Heart right ventricle (tissue), 16 donors: ENCODE measurements around the gene CEACAM20. TPM values are rescaled to one million over a fixed set of nuclear protein-coding genes. Genes with fewer than 3 reads are reported as not detected.
"Not testable (repeated sequence)": the region's sequence is repeated elsewhere in the genome, so short reads cannot be mapped to it uniquely, and the experiment has no call there.

Source experiments
- ATAC-seq, 8 donors: fragments of 200-7000 bp; cut with Tn5 transposase; one replicate each; pipeline ENCODE4 v1.9.1; 2020; ENCODE audit warnings: mild to moderate bottlenecking in 8 of 8, moderate library complexity in 8 of 8, moderate number of reproducible peaks in 1 of 8
- DNase-seq, 2 donors: peaks; one replicate each; pipeline ENCODE4 v3.0.0-alpha.2; 2020
- H3K27ac ChIP-seq, 10 donors: fragments of 200-600 bp; sonication (generic) in 2 of 10; one replicate each; pipeline versions ENCODE4 v1.5.0 to v1.8.0; 2020 to 2022; ENCODE audit warnings: mild to moderate bottlenecking in 3 of 10
- H3K27me3 ChIP-seq, 7 donors: fragments of 200-600 bp; one replicate each; pipeline ENCODE4 v1.8.0; 2021 to 2022; ENCODE audit warnings: mild to moderate bottlenecking in 2 of 7
- H3K36me3 ChIP-seq, 9 donors: fragments of 200-600 bp; sonication (generic) in 1 of 9; one replicate each; pipeline versions ENCODE4 v1.5.0 to v1.8.0; 2020 to 2022; ENCODE audit warnings: mild to moderate bottlenecking in 2 of 9
- H3K4me1 ChIP-seq, 9 donors: fragments of 200-600 bp; sonication (generic) in 1 of 9; one replicate each; pipeline versions ENCODE4 v1.5.0 to v1.8.0; 2020 to 2022; ENCODE audit warnings: mild to moderate bottlenecking in 4 of 9
- H3K4me3 ChIP-seq, 10 donors: fragments of 200-600 bp; sonication (generic) in 2 of 10; one replicate each; pipeline versions ENCODE4 v1.5.0 to v1.8.0; 2020 to 2022; ENCODE audit warnings: mild to moderate bottlenecking in 7 of 10, moderate library complexity in 2 of 10
- H3K9me3 ChIP-seq, 11 donors: fragments of 200-600 bp in 10 of 11; sonication (generic) in 2 of 11; one replicate each; pipeline versions ENCODE4 v1.5.0 to v1.8.0; 2013 to 2022; ENCODE audit warnings: mild to moderate bottlenecking in 2 of 11, control low read depth in 1 of 11, moderate library complexity in 1 of 11
- CTCF ChIP-seq, 9 donors: fragments of 200-600 bp; sonication (generic) in 2 of 9; IDR thresholded peaks; one replicate each; pipeline versions ENCODE4 v1.5.0 to v1.8.0; 2021 to 2022; ENCODE audit warnings: antibody characterized with exemption in 9 of 9, mild to moderate bottlenecking in 5 of 9, moderate library complexity in 1 of 9
- WGBS, 2 donors: extraction: QIAGEN DNeasy Blood & Tissue Kit; methylation state at CpG; one replicate each; pipeline ENCODE4 v1.1.7; 2013; ENCODE audit warnings: inconsistent platforms in 1 of 2; 5-methylcytosine and 5-hydroxymethylcytosine counted together
- intact Hi-C, 10 donors: fragments of 100-400 bp; cut with DNase I; formaldehyde crosslinking; loops; one replicate each; pipeline versions ENCODE4 v1.11.1 to v1.14.2; 2022
- polyA plus RNA-seq, 2 donors: library from polyadenylated mRNA; stranded (reverse); fragments of 200-250 nt; gene quantifications; one replicate each; pipeline ENCODE4 v1.2.3, GENCODE V29; 2013
- total RNA-seq, 10 donors: library from RNA; stranded (reverse); fragmentation: NEBNext Ultra II Directional in 3 of 10; extraction: Animal tissue kit (Norgen Biotek cat#: 25700) in 3 of 10; gene quantifications; one replicate each; pipeline versions ENCODE4 v1.2.1 to v1.2.4, GENCODE V29; 2021 to 2023
- donor health status: Arrhythmogenic right ventricular cardiomyopathy.
- donor health status: ischemic (EF 13 %, LVEDD 7.1; RV severe dilation, severe dysfunction).
- donor health status: healthy with polysubstance abuse.
- donor health status: DM: no; HTN: yes; CAD: no.
- donor health status: DM: no; HTN: no; CAD: no.
- donor health status: ischemic (EF 25% LVEDD 6.9; RV normal size, moderate dysfunction).
- donor health status: ischemic (EF 25% LVEDD 5.7; RV mildly dilated, moderate dysfunction).
- donor health status: healthy.
- donor health status: DM: yes; HTN: yes; CAD: no.
- donor health status: Ischemic cardiomyopathy.
- donor health status: ischemic (EF 35%, LVEDD 5.7; RV mildly dilated, moderate dysfunction).
- donor health status: nonischemic (EF 11% LVEDD 7.7; RV severe dilation, severe dysfunction).
- donor health status: DM: yes; HTN: yes; CAD: no.
- donor health status: PGD.
- donor health status: ischemic (EF 29% LVEDD 5.4; RV normal size, mild dysfunction).
- donor health status: nonischemic (EF 23%, LVEDD 6.1; RV moderate dilation, normal function).

Gene CEACAM20
- total and polyA plus RNA-seq, 12 donors = not detected

GRCh38 chr19:44566984-44567383 lies 37.5 kb upstream of the CEACAM20 start:
- no peak for DNase-seq
- Histone ChIP-seq H3K27ac (no peak overlapping the region), H3K27me3 (peaks cover 0 to 29% (median 0%) of the 10 kb centered on the region in 7 donors), H3K36me3 (no peaks in the 10 kb centered on the region), H3K9me3 (no peaks in the 10 kb centered on the region), H3K4me1 (peaks cover 0 to 6% (median 0%) of the 10 kb centered on the region in 9 donors), H3K4me3 (no peak overlapping the region)
- no peak for TF ChIP-seq CTCF (IDR thresholded peaks at IDR 0.05)
- no peak for ATAC-seq
- intact Hi-C loops = no loop called here
- 56 to 57% methylated on average over 5 of the region's 5 CpGs for WGBS, 2 donors

DNA sequence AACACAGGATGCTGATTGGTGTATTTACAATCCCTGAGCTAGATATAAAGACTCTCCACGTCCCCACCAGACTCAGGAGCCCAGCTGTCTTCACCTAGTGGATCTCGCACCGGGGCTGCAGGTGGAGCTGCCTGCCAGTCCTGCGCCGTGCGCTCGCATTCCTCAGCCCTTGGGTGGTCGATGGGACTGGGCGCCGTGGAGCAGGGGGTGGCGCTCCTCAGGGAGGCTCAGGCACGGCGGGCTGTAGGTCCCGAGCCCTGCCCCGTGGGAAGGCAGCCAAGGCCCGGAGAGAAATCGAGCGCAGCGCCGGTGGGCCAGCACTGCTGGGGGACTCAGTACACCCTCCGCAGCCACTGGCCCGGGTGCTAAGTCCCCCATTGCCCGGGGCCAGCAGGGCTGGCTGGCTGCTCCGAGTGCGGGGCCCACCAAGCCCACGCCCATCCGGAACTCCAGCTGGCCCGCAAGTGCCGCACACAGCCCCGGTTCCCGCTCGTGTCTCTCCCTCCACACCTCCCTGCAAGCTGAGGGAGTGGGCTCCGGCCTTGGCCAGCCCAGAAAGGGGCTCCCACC lies 33.7 kb upstream of the CEACAM20 start:
- not testable (repeated sequence) for DNase-seq, ATAC-seq

GRCh38 chr19:44557933-44558332 lies 28.5 kb upstream of the CEACAM20 start:
- DNase-seq = no peak
- 88 to 97% methylated on average over 2 of the region's 2 CpGs for WGBS, 2 donors
- no peak for TF ChIP-seq CTCF (IDR thresholded peaks at IDR 0.05)
- no peak overlapping the region for H3K4me3 ChIP-seq
- H3K27ac ChIP-seq = no peak overlapping the region
- H3K4me1 ChIP-seq = no peaks in the 10 kb centered on the region
- H3K27me3 ChIP-seq = peaks cover 0 to 9% (median 0%) of the 10 kb centered on the region in 7 donors
- intact Hi-C loops = no loop called here
- no peaks in the 10 kb centered on the region for H3K36me3 ChIP-seq
- H3K9me3 ChIP-seq = no peaks in the 10 kb centered on the region
- ATAC-seq = no peak

More for the DNA sequence above, 33.7 kb upstream of the CEACAM20 start:
- H3K4me3 ChIP-seq, H3K4me1 ChIP-seq, H3K9me3 ChIP-seq, intact Hi-C loops, H3K27ac ChIP-seq, H3K36me3 ChIP-seq: not testable (repeated sequence)
- WGBS, 2 donors = 92 to 93% methylated on average over 21 to 33 of the region's 33 CpGs
- peaks cover 0 to 21% (median 0%) of the 10 kb centered on the region in 7 donors for H3K27me3 ChIP-seq

GRCh38 chr19:44554641-44555246 lies 25.3 kb upstream of the CEACAM20 start:
- peaks cover 0 to 9% (median 0%) of the 10 kb centered on the region in 7 donors for H3K27me3 ChIP-seq
- intact Hi-C loops = no loop called here
- H3K27ac ChIP-seq = no peak overlapping the region
- H3K4me3 ChIP-seq = no peak overlapping the region
- H3K4me1 ChIP-seq = no peaks in the 10 kb centered on the region
- 63 to 71% methylated on average over 2 of the region's 2 CpGs for WGBS, 2 donors
- DNase-seq (no peak), ATAC-seq (no peak)
- no peak for TF ChIP-seq CTCF (IDR thresholded peaks at IDR 0.05)
- H3K36me3 ChIP-seq = no peaks in the 10 kb centered on the region
- no peaks in the 10 kb centered on the region for H3K9me3 ChIP-seq
